IMR-90 (cell line): ENCODE data around the gene AKR1D1.

Experiments
- BHLHE40 ChIP-seq: fragments of 150-350 bp; IDR thresholded peaks from 2 replicates; pipeline ENCODE4 v1.6.1; 2016; ENCODE audit warnings: mild to moderate bottlenecking, low read depth, low read length
- FOS ChIP-seq: fragments of 150-350 bp; IDR thresholded peaks from 2 replicates; pipeline ENCODE4 v1.6.1; 2016; ENCODE audit warnings: low read depth, low read length
- MAZ ChIP-seq: IDR thresholded peaks from 2 replicates; pipeline ENCODE4 v1.6.1; 2012; ENCODE audit warnings: low read depth, mild to moderate bottlenecking, low read length, improper control_type of control experiment, moderate library complexity, borderline replicate concordance
- POLR2A ChIP-seq: IDR thresholded peaks from 2 replicates; pipeline ENCODE4 v1.6.1; 2012; ENCODE audit warnings: mild to moderate bottlenecking, low read depth, low read length
- RAD21 ChIP-seq: IDR thresholded peaks from 2 replicates; pipeline ENCODE4 v1.6.1; 2012; ENCODE audit warnings: low read length, improper control_type of control experiment
- SMC3 ChIP-seq: fragments of 150-350 bp; IDR thresholded peaks from 2 replicates; pipeline ENCODE4 v1.6.1; 2016; ENCODE audit warnings: low read depth, mild to moderate bottlenecking, antibody characterized with exemption, low read length, moderate library complexity
- TF ChIP-seq, protein P1 (sequence below): conservative IDR thresholded peaks from 2 replicates; pipeline ENCODE4 v1.5.1; 2012; ENCODE audit warnings: mild to moderate bottlenecking, low read depth, low read length, improper control_type of control experiment
- TF ChIP-seq, protein P2 (sequence below): fragments of 150-350 bp; IDR thresholded peaks from 2 replicates; pipeline ENCODE4 v1.6.1; 2016; ENCODE audit warnings: low read depth, mild to moderate bottlenecking, low read length, moderate library complexity, borderline replicate concordance
- TF ChIP-seq, protein P3 (sequence below): fragments of 150-350 bp; IDR thresholded peaks from 2 replicates; pipeline ENCODE4 v1.6.1; 2017; ENCODE audit warnings: mild to moderate bottlenecking, antibody characterized with exemption, low read length, low read depth

DNA sequence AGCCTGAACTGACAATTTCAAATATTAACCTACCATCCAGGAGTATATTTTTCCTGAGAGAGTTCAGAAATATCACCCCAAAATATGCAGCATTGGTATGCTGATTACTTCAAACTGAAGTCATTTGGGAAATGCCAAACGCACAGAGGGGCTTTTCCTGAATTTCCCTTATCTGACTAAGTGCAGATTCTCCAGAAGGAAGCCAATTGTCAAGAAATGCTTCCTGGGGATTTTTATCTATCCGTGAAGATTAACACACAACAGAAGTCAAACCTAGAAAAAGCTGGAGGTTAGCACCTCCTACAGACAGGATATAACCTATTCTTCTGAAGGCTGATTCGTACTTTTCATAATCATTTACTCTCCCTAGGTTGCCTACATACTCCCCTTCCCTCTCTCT is 91.0 kb downstream of the AKR1D1 start:
- TF ChIP-seq, protein P1, sequence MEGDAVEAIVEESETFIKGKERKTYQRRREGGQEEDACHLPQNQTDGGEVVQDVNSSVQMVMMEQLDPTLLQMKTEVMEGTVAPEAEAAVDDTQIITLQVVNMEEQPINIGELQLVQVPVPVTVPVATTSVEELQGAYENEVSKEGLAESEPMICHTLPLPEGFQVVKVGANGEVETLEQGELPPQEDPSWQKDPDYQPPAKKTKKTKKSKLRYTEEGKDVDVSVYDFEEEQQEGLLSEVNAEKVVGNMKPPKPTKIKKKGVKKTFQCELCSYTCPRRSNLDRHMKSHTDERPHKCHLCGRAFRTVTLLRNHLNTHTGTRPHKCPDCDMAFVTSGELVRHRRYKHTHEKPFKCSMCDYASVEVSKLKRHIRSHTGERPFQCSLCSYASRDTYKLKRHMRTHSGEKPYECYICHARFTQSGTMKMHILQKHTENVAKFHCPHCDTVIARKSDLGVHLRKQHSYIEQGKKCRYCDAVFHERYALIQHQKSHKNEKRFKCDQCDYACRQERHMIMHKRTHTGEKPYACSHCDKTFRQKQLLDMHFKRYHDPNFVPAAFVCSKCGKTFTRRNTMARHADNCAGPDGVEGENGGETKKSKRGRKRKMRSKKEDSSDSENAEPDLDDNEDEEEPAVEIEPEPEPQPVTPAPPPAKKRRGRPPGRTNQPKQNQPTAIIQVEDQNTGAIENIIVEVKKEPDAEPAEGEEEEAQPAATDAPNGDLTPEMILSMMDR, result no peak
- TF ChIP-seq SMC3 (no peak), MAZ (no peak), RAD21 (no peak), BHLHE40 (no peak), FOS (no peak), POLR2A (no peak)
- TF ChIP-seq, protein P2, sequence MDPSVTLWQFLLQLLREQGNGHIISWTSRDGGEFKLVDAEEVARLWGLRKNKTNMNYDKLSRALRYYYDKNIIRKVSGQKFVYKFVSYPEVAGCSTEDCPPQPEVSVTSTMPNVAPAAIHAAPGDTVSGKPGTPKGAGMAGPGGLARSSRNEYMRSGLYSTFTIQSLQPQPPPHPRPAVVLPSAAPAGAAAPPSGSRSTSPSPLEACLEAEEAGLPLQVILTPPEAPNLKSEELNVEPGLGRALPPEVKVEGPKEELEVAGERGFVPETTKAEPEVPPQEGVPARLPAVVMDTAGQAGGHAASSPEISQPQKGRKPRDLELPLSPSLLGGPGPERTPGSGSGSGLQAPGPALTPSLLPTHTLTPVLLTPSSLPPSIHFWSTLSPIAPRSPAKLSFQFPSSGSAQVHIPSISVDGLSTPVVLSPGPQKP, result no peak
- TF ChIP-seq, protein P3, sequence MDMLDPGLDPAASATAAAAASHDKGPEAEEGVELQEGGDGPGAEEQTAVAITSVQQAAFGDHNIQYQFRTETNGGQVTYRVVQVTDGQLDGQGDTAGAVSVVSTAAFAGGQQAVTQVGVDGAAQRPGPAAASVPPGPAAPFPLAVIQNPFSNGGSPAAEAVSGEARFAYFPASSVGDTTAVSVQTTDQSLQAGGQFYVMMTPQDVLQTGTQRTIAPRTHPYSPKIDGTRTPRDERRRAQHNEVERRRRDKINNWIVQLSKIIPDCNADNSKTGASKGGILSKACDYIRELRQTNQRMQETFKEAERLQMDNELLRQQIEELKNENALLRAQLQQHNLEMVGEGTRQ, result no peak
